ENCODE results near the gene ZDHHC9. TPM values are rescaled to one million over a fixed set of nuclear protein-coding genes. Genes with fewer than 3 reads are reported as not detected.

ZDHHC9 gene
- polyA plus RNA-seq, 12 donors = 28.6 to 50.0 (median 32.7) TPM; not detected in 1

- DNase-seq = no peak
Observed at GRCh38 chrX:129825746-129826505, 17.8 kb downstream of the ZDHHC9 start.

GRCh38 chrX:129824620-129825019, 19.1 kb downstream of the ZDHHC9 start:
- DNase-seq = no peak

- DNase-seq = no peak
Observed at GRCh38 chrX:129823522-129823921, 20.2 kb downstream of the ZDHHC9 start.

GRCh38 chrX:129823115-129823514, 20.6 kb downstream of the ZDHHC9 start:
- DNase-seq = no peak

GRCh38 chrX:129818123-129818522, 25.6 kb downstream of the ZDHHC9 start:
- DNase-seq = no peak

GRCh38 chrX:129813662-129814368, 29.9 kb downstream of the ZDHHC9 start:
- no peak for DNase-seq

GRCh38 chrX:129808829-129809796, 34.6 kb downstream of the ZDHHC9 start:
- DNase-seq = no peak

- DNase-seq = no peak
Observed at GRCh38 chrX:129808158-129808828, 35.4 kb downstream of the ZDHHC9 start.

GRCh38 chrX:129804806-129805205, 38.9 kb downstream of the ZDHHC9 start:
- DNase-seq = no peak

GRCh38 chrX:129802863-129803262, 40.8 kb downstream of the ZDHHC9 start:
- peak; percentile 35 for DNase-seq

GRCh38 chrX:129800186-129800585, 43.5 kb downstream of the ZDHHC9 start:
- no peak for DNase-seq

GRCh38 chrX:129798888-129799287, 44.8 kb downstream of the ZDHHC9 start:
- DNase-seq = no peak

- DNase-seq = no peak
Observed at GRCh38 chrX:129798456-129798855, 45.2 kb downstream of the ZDHHC9 start.

GRCh38 chrX:129797251-129797906, 46.3 kb downstream of the ZDHHC9 start:
- DNase-seq = no peak

GRCh38 chrX:129795584-129795983, 48.1 kb downstream of the ZDHHC9 start:
- DNase-seq = no peak

- no peak for DNase-seq
Observed at GRCh38 chrX:129793604-129794191, 50.0 kb downstream of the ZDHHC9 start.

GRCh38 chrX:129792586-129793291, 50.9 kb downstream of the ZDHHC9 start:
- DNase-seq = no peak

- DNase-seq = no peak
Observed at GRCh38 chrX:129791961-129792570, 51.6 kb downstream of the ZDHHC9 start.

GRCh38 chrX:129791336-129791735, 52.4 kb downstream of the ZDHHC9 start:
- DNase-seq = no peak

Measured in muscle of arm (tissue), 12 donors.